CD4-positive, CD25-positive, alpha-beta regulatory T cell (primary cell): Measurements from ENCODE around the gene CACNB2. TPM values are rescaled to one million over a fixed set of nuclear protein-coding genes. Genes with fewer than 3 reads are reported as not detected.
A peak's percentile ranks its signal among the peaks of the same experiment; 100 is the strongest.

Source experiments
- ATAC-seq, 2 donors: fragments of 150-1000 bp; cut with Tn5 transposase; one replicate each; pipeline ENCODE4 v1.10.0; 2021; ENCODE audit warnings: low read depth in 2 of 2, moderate number of reproducible peaks in 2 of 2, moderate library complexity in 1 of 2
- DNase-seq, 3 donors: peaks; one replicate each; pipeline versions ENCODE4 v3.0.0 to v3.0.0-alpha.2; 2012 to 2022; ENCODE audit warnings: mixed read lengths in 1 of 3
- H3K27ac ChIP-seq: one replicate; pipeline ENCODE4 v1.7.0; 2013; ENCODE audit warnings: mild to moderate bottlenecking, low read length; ENCODE audit not compliant: insufficient read depth, poor library complexity, severe bottlenecking
- H3K27me3 ChIP-seq: one replicate; pipeline ENCODE4 v1.7.0; 2013; ENCODE audit warnings: low read length; ENCODE audit not compliant: control insufficient read depth, insufficient read depth
- H3K36me3 ChIP-seq: one replicate; pipeline ENCODE4 v1.7.0; 2013; ENCODE audit warnings: mild to moderate bottlenecking, low read length, moderate library complexity; ENCODE audit not compliant: control insufficient read depth, insufficient read depth
- H3K4me1 ChIP-seq: 2 replicates; pipeline ENCODE4 v1.7.0; 2013; ENCODE audit warnings: mild to moderate bottlenecking, low read length; ENCODE audit not compliant: insufficient read depth, control insufficient read depth, poor library complexity, severe bottlenecking
- H3K4me3 ChIP-seq: one replicate; pipeline ENCODE4 v1.7.0; 2013; ENCODE audit warnings: low read depth, mild to moderate bottlenecking, low read length, moderate library complexity
- H3K9me3 ChIP-seq, 2 experiments: 1 replicate in 1 of 2; 2 replicates in 1 of 2; pipeline ENCODE4 v1.7.0; 2013; ENCODE audit warnings: low read length in 2 of 2, mild to moderate bottlenecking in 1 of 2, moderate library complexity in 1 of 2; ENCODE audit not compliant: control insufficient read depth in 2 of 2
- H3K27ac Mint-ChIP-seq, 3 donors: one replicate each; pipeline ENCODE4 v1.8.0; 2020 to 2022; ENCODE audit warnings: mild to moderate bottlenecking in 3 of 3, mixed read lengths in 3 of 3, moderate library complexity in 2 of 3
- H3K27me3 Mint-ChIP-seq: one replicate; pipeline ENCODE4 v1.8.0; 2022; ENCODE audit warnings: mild to moderate bottlenecking, mixed read lengths
- H3K36me3 Mint-ChIP-seq: one replicate; pipeline ENCODE4 v1.8.0; 2020; ENCODE audit warnings: mixed read lengths
- H3K4me1 Mint-ChIP-seq, 4 donors: one replicate each; pipeline ENCODE4 v1.8.0; 2020 to 2022; ENCODE audit warnings: mixed read lengths in 4 of 4, mild to moderate bottlenecking in 1 of 4
- H3K4me3 Mint-ChIP-seq, 4 donors: one replicate each; pipeline ENCODE4 v1.8.0; 2020 to 2022; ENCODE audit warnings: mild to moderate bottlenecking in 4 of 4, mixed read lengths in 4 of 4, moderate library complexity in 3 of 4
- H3K9me3 Mint-ChIP-seq, 7 donors: one replicate each; pipeline ENCODE4 v1.8.0; 2020 to 2022; ENCODE audit warnings: mixed read lengths in 7 of 7, mild to moderate bottlenecking in 3 of 7, moderate library complexity in 2 of 7
- polyA plus RNA-seq, 4 donors: library from polyadenylated mRNA; unstranded; fragments of 300-500 nt; fragmentation: Illumina TruSeq; gene quantifications; one replicate each; pipeline ENCODE4 v1.2.3, GENCODE V29; 2021
- total RNA-seq: library from RNA; stranded (reverse); gene quantifications from one replicate; pipeline ENCODE4 v1.2.3, GENCODE V29; 2022

The CACNB2 gene
- total and polyA plus RNA-seq, 5 donors from 2014 or later: 0.39 to 0.80 (median 0.49) TPM

DNA sequence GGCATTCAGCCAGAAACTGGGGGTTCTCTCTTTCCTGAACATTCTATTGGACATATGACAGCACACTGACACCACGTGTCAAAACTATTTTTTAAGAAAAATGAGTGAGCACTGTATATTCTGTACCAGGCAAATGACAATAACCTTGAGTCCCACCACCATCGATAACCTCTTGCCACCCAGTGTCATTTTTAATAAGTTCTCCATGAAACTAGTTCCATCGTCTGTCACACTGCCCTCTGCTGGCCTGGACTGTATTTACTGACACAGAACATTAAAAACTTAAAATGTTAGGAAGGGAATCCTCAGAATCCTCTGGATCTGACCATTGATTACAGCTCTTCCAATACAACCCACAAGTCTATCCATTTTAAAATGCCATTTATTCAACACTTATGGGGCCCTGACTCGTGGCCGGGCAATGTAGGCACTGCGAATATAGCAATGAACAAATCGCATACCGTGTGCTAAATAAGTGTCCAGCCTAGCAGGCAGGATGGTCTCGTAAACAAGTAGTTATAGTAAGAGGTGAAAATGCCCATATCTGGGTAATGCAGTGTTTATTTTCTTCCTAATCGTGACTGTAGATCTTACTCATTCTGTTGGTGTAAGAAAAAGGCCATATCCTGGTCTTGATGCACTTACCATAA lies 35.9 kb upstream of the CACNB2 start:
- Mint-ChIP-seq H3K36me3 (no peaks in the 10 kb centered on the region), H3K27ac (no peak overlapping the region), H3K4me1 (no peaks in the 10 kb centered on the region), H3K4me3 (no peak overlapping the region), H3K27me3 (peaks cover 20% of the 10 kb centered on the region), H3K9me3 (no peaks in the 10 kb centered on the region)
- Histone ChIP-seq H3K36me3 (no peaks in the 10 kb centered on the region), H3K9me3 (no peaks in the 10 kb centered on the region), H3K27me3 (peaks cover 7% of the 10 kb centered on the region), H3K4me1 (no peaks in the 10 kb centered on the region), H3K4me3 (no peak overlapping the region), H3K27ac (no peak overlapping the region)
- DNase-seq (peak; percentile 2 to 44 (median 11)), ATAC-seq (no peak)

DNA sequence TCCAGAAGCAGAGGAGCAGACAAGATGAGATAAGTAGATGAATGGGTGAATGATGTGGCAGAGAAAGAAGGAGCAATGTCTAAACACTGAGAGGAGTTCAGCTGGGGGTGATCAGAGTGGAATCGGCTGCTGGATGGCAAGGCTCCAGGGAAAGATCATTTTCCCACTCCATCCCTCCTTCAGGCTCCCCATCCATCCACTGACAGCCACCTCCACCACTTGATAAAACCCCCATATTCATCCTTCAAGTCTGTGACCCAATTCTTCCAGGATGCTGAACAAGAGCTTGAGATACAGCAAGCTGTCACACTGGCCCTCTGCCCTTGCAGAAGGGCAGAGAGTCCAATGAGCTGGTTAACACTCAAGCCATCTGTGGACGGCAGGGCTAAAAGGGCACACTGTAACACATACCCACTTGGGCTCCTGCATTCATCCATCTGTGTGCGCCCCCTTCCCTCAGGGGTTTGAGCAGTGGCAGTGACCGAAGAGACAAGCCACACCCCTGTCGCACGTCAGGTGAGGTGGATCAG lies 30.8 kb upstream of the CACNB2 start:
- H3K4me3 ChIP-seq: no peak overlapping the region
- Mint-ChIP-seq H3K9me3 (no peaks in the 10 kb centered on the region), H3K27me3 (peaks cover 8% of the 10 kb centered on the region), H3K36me3 (no peaks in the 10 kb centered on the region), H3K27ac (no peak overlapping the region), H3K4me1 (no peaks in the 10 kb centered on the region), H3K4me3 (no peak overlapping the region)
- H3K9me3 ChIP-seq: no peaks in the 10 kb centered on the region
- peaks cover 2% of the 10 kb centered on the region for H3K27me3 ChIP-seq
- H3K36me3 ChIP-seq: no peaks in the 10 kb centered on the region
- ATAC-seq (no peak), DNase-seq (no peak)
- no peaks in the 10 kb centered on the region for H3K4me1 ChIP-seq
- no peak overlapping the region for H3K27ac ChIP-seq

DNA sequence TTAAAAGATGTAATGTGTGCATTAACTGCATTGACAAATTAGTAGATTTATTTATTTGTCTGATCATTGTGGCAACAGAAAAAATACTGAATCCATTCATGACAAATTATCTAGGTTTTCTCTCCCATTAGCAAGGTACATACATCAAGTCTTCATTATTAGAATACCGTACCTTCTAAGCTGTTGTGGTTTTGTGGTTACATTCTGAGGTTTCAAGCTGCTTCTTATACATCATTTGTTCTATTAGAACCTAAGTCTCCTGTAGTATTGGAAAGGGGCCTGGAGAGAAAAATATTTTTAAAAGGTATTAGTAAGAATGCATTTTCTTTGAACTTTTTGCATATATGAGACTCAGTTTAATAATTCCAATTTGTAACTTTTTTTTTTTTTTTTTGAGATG lies 26.3 kb upstream of the CACNB2 start:
- no peak overlapping the region for H3K4me3 ChIP-seq
- no peak for DNase-seq
- no peak for ATAC-seq
- no peak overlapping the region for H3K27ac ChIP-seq
- Mint-ChIP-seq H3K27ac (no peak overlapping the region), H3K4me3 (no peak overlapping the region), H3K36me3 (no peaks in the 10 kb centered on the region), H3K4me1 (no peaks in the 10 kb centered on the region), H3K9me3 (peaks cover 0 to 2% (median 0%) of the 10 kb centered on the region in 7 donors), H3K27me3 (no peaks in the 10 kb centered on the region)
- no peaks in the 10 kb centered on the region for H3K27me3 ChIP-seq
- H3K4me1 ChIP-seq: no peaks in the 10 kb centered on the region
- no peaks in the 10 kb centered on the region for H3K36me3 ChIP-seq
- H3K9me3 ChIP-seq: no peaks in the 10 kb centered on the region

- no peak for ATAC-seq
- no peaks in the 10 kb centered on the region for H3K27me3 Mint-ChIP-seq
- peaks cover 0 to 3% (median 0%) of the 10 kb centered on the region in 7 donors for H3K9me3 Mint-ChIP-seq
- Histone ChIP-seq H3K4me3 (no peak overlapping the region), H3K27me3 (no peaks in the 10 kb centered on the region), H3K36me3 (no peaks in the 10 kb centered on the region), H3K9me3 (no peaks in the 10 kb centered on the region), H3K4me1 (no peaks in the 10 kb centered on the region), H3K27ac (no peak overlapping the region)
- no peak overlapping the region for H3K4me3 Mint-ChIP-seq
- no peak overlapping the region for H3K27ac Mint-ChIP-seq
- DNase-seq: no peak
- no peaks in the 10 kb centered on the region for H3K36me3 Mint-ChIP-seq
- no peaks in the 10 kb centered on the region for H3K4me1 Mint-ChIP-seq
Observed at GRCh38 chr10:18117276-18117675, 22.9 kb upstream of the CACNB2 start.

DNA sequence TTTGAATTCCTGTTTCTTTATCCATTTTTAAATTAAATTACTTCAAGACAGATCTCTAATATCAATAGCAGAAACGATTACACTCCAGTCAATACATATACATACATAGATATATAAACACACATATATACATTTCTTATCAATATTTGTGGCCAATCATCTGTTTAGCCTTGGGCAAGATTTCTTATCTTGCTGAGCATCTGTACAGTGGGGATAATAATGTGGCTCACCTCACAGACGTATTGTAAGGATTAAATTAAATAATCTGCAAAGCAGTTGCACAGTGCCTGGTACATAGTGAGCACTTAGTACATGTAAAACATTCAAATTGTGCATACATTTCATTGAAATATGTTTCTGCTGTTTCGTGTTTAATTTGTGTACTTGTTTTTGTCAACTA lies 17.5 kb upstream of the CACNB2 start:
- ATAC-seq: no peak

GRCh38 chr10:18133046-18133445 lies 7.2 kb upstream of the CACNB2 start:
- no peak for DNase-seq
- H3K36me3 Mint-ChIP-seq: no peaks in the 10 kb centered on the region
- H3K9me3 Mint-ChIP-seq: peaks cover 0 to 6% (median 0%) of the 10 kb centered on the region in 7 donors
- H3K27me3 ChIP-seq: peaks cover 9% of the 10 kb centered on the region
- peaks cover 18% of the 10 kb centered on the region for H3K27me3 Mint-ChIP-seq
- H3K9me3 ChIP-seq: no peaks in the 10 kb centered on the region
- no peaks in the 10 kb centered on the region for H3K4me1 Mint-ChIP-seq
- H3K36me3 ChIP-seq: no peaks in the 10 kb centered on the region
- no peaks in the 10 kb centered on the region for H3K4me1 ChIP-seq
- no peak for ATAC-seq
- H3K4me3 Mint-ChIP-seq: no peak overlapping the region
- H3K27ac ChIP-seq: no peak overlapping the region
- no peak overlapping the region for H3K27ac Mint-ChIP-seq
- H3K4me3 ChIP-seq: no peak overlapping the region

More for the DNA sequence above, 17.5 kb upstream of the CACNB2 start:
- Mint-ChIP-seq H3K4me1 (no peaks in the 10 kb centered on the region), H3K27me3 (peaks cover 9% of the 10 kb centered on the region), H3K27ac (no peak overlapping the region), H3K36me3 (no peaks in the 10 kb centered on the region), H3K9me3 (peaks cover 0 to 3% (median 0%) of the 10 kb centered on the region in 7 donors), H3K4me3 (no peak overlapping the region)
- Histone ChIP-seq H3K27me3 (peaks cover 2% of the 10 kb centered on the region), H3K27ac (no peak overlapping the region), H3K4me1 (no peaks in the 10 kb centered on the region), H3K4me3 (no peak overlapping the region), H3K36me3 (no peaks in the 10 kb centered on the region), H3K9me3 (no peaks in the 10 kb centered on the region)
- DNase-seq: no peak

- H3K27ac Mint-ChIP-seq: no peak overlapping the region
- Histone ChIP-seq H3K27me3 (peaks cover 9% of the 10 kb centered on the region), H3K27ac (no peak overlapping the region), H3K9me3 (no peaks in the 10 kb centered on the region), H3K4me1 (no peaks in the 10 kb centered on the region), H3K4me3 (no peak overlapping the region), H3K36me3 (no peaks in the 10 kb centered on the region)
- no peak overlapping the region for H3K4me3 Mint-ChIP-seq
- H3K27me3 Mint-ChIP-seq: peaks cover 30% of the 10 kb centered on the region
- H3K9me3 Mint-ChIP-seq: peaks cover 0 to 6% (median 0%) of the 10 kb centered on the region in 7 donors
- ATAC-seq (no peak), DNase-seq (no peak)
- H3K36me3 Mint-ChIP-seq: no peaks in the 10 kb centered on the region
- H3K4me1 Mint-ChIP-seq: no peaks in the 10 kb centered on the region
Observed at GRCh38 chr10:18134509-18134908, 5.7 kb upstream of the CACNB2 start.

DNA sequence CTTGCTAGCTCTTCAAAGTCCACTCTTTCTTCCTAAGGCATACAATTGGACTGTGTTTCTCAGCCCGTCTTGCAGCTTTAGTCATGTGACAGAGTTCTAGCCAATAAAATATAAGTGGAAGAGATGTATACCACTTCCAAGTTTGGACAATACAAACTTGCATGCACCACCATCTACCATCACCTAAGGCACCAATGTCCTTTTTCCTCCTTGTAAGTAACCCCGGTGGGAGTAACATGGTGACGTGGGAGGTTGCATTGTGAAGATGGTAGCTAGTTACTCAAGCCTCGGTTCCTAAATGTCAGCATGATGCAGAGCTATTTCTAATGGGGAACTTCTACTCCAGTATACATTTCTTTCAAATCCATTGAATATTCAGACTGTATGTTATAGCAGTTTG lies 5.3 kb upstream of the CACNB2 start:
- ATAC-seq (no peak), DNase-seq (no peak)
- peaks cover 0 to 6% (median 0%) of the 10 kb centered on the region in 7 donors for H3K9me3 Mint-ChIP-seq
- H3K36me3 ChIP-seq: no peaks in the 10 kb centered on the region
- H3K4me1 Mint-ChIP-seq: no peaks in the 10 kb centered on the region
- no peak overlapping the region for H3K27ac Mint-ChIP-seq
- no peaks in the 10 kb centered on the region for H3K36me3 Mint-ChIP-seq
- H3K4me3 ChIP-seq: no peak overlapping the region
- no peaks in the 10 kb centered on the region for H3K4me1 ChIP-seq
- H3K27me3 ChIP-seq: peaks cover 9% of the 10 kb centered on the region
- H3K9me3 ChIP-seq: no peaks in the 10 kb centered on the region
- H3K4me3 Mint-ChIP-seq: no peak overlapping the region
- no peak overlapping the region for H3K27ac ChIP-seq
- peaks cover 34% of the 10 kb centered on the region for H3K27me3 Mint-ChIP-seq
